IMR-90 (cell line): Measurements from ENCODE around the gene TECPR2. TPM values are rescaled to one million over a fixed set of nuclear protein-coding genes. Genes with fewer than 3 reads are reported as not detected.

ENCODE experiments used
- ATAC-seq: fragments of 200-7000 bp; cut with Tn5 transposase; 2 replicates; pipeline ENCODE4 v1.9.1; 2020; ENCODE audit warnings: low read depth, mild to moderate bottlenecking, moderate library complexity
- BruUV-seq: library from RNA; stranded (reverse); fragments of 400-500 nt; replicated peaks from 2 replicates; lab custom pipeline; 2021; lab: Mats Ljungman, UMichigan
- CTCF ChIA-PET: fragments of 300-600 bp; formaldehyde crosslinking; extraction: SDS; loops from one replicate; lab custom pipeline; 2021; ENCODE audit warnings: antibody characterized with exemption; lab: Yijun Ruan, JAX
- POLR2A ChIA-PET: fragments of 300-600 bp; sonication (Branson Sonifier 250); formaldehyde crosslinking; loops from one replicate; lab custom pipeline; 2022; ENCODE audit warnings: antibody characterized with exemption; ENCODE audit not compliant: unreplicated experiment; lab: Charles Lee
- DNase-seq: peaks from one replicate; pipeline ENCODE4 v3.0.0; 2013
- H2AFZ ChIP-seq: replicated peaks from 2 replicates; pipeline ENCODE3; 2013; ENCODE audit warnings: low read length, mild to moderate bottlenecking; ENCODE audit not compliant: poor library complexity
- H2AK5ac ChIP-seq: 2 replicates; pipeline ENCODE4 v1.6.1; 2013; ENCODE audit warnings: low read depth, low read length, inconsistent platforms
- H2AK9ac ChIP-seq: replicated peaks from 2 replicates; pipeline ENCODE3; 2013; ENCODE audit warnings: mild to moderate bottlenecking, low read depth, low read length, moderate library complexity; ENCODE audit not compliant: poor library complexity
- H2BK120ac ChIP-seq: 2 replicates; pipeline ENCODE4 v1.6.1; 2013; ENCODE audit warnings: low read depth, low read length, inconsistent platforms
- H2BK15ac ChIP-seq: 3 replicates; pipeline ENCODE4 v1.6.1; 2013; ENCODE audit warnings: low read depth, low read length, inconsistent platforms
- H2BK20ac ChIP-seq: 2 replicates; pipeline ENCODE4 v1.6.1; 2013; ENCODE audit warnings: low read depth, mild to moderate bottlenecking, inconsistent platforms, low read length, moderate library complexity
- H2BK5ac ChIP-seq: 2 replicates; pipeline ENCODE4 v1.6.1; 2013; ENCODE audit warnings: mild to moderate bottlenecking, low read depth, low read length, inconsistent platforms; ENCODE audit not compliant: poor library complexity, severe bottlenecking
- H3K14ac ChIP-seq: replicated peaks from 2 replicates; pipeline ENCODE4 v1.6.1; 2013; ENCODE audit warnings: low read depth, low read length, inconsistent platforms
- H3K18ac ChIP-seq: 2 replicates; pipeline ENCODE4 v1.6.1; 2013; ENCODE audit warnings: low read depth, low read length, control low read depth
- H3K23ac ChIP-seq: 2 replicates; pipeline ENCODE4 v1.6.1; 2013; ENCODE audit warnings: low read depth, low read length, inconsistent platforms
- H3K27ac ChIP-seq: 2 replicates; pipeline ENCODE4 v1.5.1; 2013; ENCODE audit warnings: mild to moderate bottlenecking, control low read depth, low read length; ENCODE audit not compliant: insufficient read depth
- H3K27me3 ChIP-seq: 2 replicates; pipeline ENCODE4 v1.6.1; 2013; ENCODE audit warnings: low read length; ENCODE audit not compliant: control insufficient read depth, insufficient read depth
- H3K36me3 ChIP-seq: 2 replicates; pipeline ENCODE4 v1.6.1; 2013; ENCODE audit warnings: low read length, mixed read lengths; ENCODE audit not compliant: control insufficient read depth, insufficient read depth
- H3K4ac ChIP-seq: 2 replicates; pipeline ENCODE4 v1.6.1; 2013; ENCODE audit warnings: low read depth, low read length, inconsistent platforms
- H3K4me1 ChIP-seq: 2 replicates; pipeline ENCODE4 v1.6.1; 2013; ENCODE audit warnings: low read length, mixed read lengths; ENCODE audit not compliant: control insufficient read depth, insufficient read depth
- H3K4me2 ChIP-seq: 2 replicates; pipeline ENCODE4 v1.6.1; 2013; ENCODE audit warnings: low read depth, mild to moderate bottlenecking, control low read depth, low read length, moderate library complexity
- H3K4me3 ChIP-seq: 2 replicates; pipeline ENCODE4 v1.5.1; 2013; ENCODE audit warnings: low read depth, mild to moderate bottlenecking, control low read depth, low read length, moderate library complexity; ENCODE audit not compliant: insufficient read depth
- H3K56ac ChIP-seq: 2 replicates; pipeline ENCODE4 v1.6.1; 2013; ENCODE audit warnings: low read length, inconsistent platforms; ENCODE audit not compliant: insufficient read depth; ENCODE audit errors: extremely low read depth
- H3K79me1 ChIP-seq, 2 experiments: 2 replicates each; pipeline ENCODE4 v1.6.1; 2013; ENCODE audit warnings: low read length in 2 of 2, inconsistent platforms in 1 of 2, low read depth in 1 of 2
- H3K9ac ChIP-seq: 2 replicates; pipeline ENCODE4 v1.6.1; 2013; ENCODE audit warnings: low read depth, low read length, control low read depth
- H3K9me1 ChIP-seq: 2 replicates; pipeline ENCODE4 v1.6.1; 2013; ENCODE audit warnings: low read length, inconsistent platforms; ENCODE audit not compliant: insufficient read depth
- H3K9me3 ChIP-seq: 2 replicates; pipeline ENCODE4 v1.6.1; 2013; ENCODE audit warnings: low read length; ENCODE audit not compliant: control insufficient read depth, insufficient read depth
- H4K20me1 ChIP-seq: 2 replicates; pipeline ENCODE4 v1.6.1; 2013; ENCODE audit warnings: low read length, inconsistent platforms; ENCODE audit not compliant: insufficient read depth
- H4K5ac ChIP-seq: 2 replicates; pipeline ENCODE4 v1.6.1; 2013; ENCODE audit warnings: mild to moderate bottlenecking, low read depth, low read length, control low read depth
- H4K8ac ChIP-seq, 2 experiments: 2 replicates each; pipeline ENCODE4 v1.6.1; 2013; ENCODE audit warnings: low read depth in 2 of 2, low read length in 2 of 2, control low read depth in 1 of 2, inconsistent platforms in 1 of 2
- H4K91ac ChIP-seq: 2 replicates; pipeline ENCODE4 v1.6.1; 2013; ENCODE audit warnings: low read depth, low read length, inconsistent platforms; ENCODE audit not compliant: insufficient read depth
- BHLHE40 ChIP-seq: fragments of 150-350 bp; IDR thresholded peaks from 2 replicates; pipeline ENCODE4 v1.6.1; 2016; ENCODE audit warnings: mild to moderate bottlenecking, low read depth, low read length
- CHD1 ChIP-seq: IDR thresholded peaks from 2 replicates; pipeline ENCODE4 v1.6.1; 2012; ENCODE audit warnings: low read depth, low read length, improper control_type of control experiment
- FOS ChIP-seq: fragments of 150-350 bp; IDR thresholded peaks from 2 replicates; pipeline ENCODE4 v1.6.1; 2016; ENCODE audit warnings: low read depth, low read length
- MAFK ChIP-seq: IDR thresholded peaks from 2 replicates; pipeline ENCODE4 v1.6.1; 2012; ENCODE audit warnings: low read depth, low read length, improper control_type of control experiment
- MXI1 ChIP-seq: IDR thresholded peaks from 2 replicates; pipeline ENCODE4 v1.6.1; 2012; ENCODE audit warnings: low read depth, mild to moderate bottlenecking, low read length, moderate library complexity, borderline replicate concordance
- NFE2L2 ChIP-seq: fragments of 150-350 bp; IDR thresholded peaks from 2 replicates; pipeline ENCODE4 v1.6.1; 2016; ENCODE audit warnings: low read depth, mild to moderate bottlenecking, low read length
- POLR2A ChIP-seq: IDR thresholded peaks from 2 replicates; pipeline ENCODE4 v1.6.1; 2012; ENCODE audit warnings: mild to moderate bottlenecking, low read depth, low read length
- RAD21 ChIP-seq: IDR thresholded peaks from 2 replicates; pipeline ENCODE4 v1.6.1; 2012; ENCODE audit warnings: low read length, improper control_type of control experiment
- RCOR1 ChIP-seq: IDR thresholded peaks from 2 replicates; pipeline ENCODE4 v1.6.1; 2012; ENCODE audit warnings: mild to moderate bottlenecking, low read length, improper control_type of control experiment; ENCODE audit not compliant: insufficient replicate concordance
- RFX5 ChIP-seq: IDR thresholded peaks from 2 replicates; pipeline ENCODE4 v1.8.0; 2012; ENCODE audit warnings: low read depth, mild to moderate bottlenecking, low read length, moderate library complexity
- SMC3 ChIP-seq: fragments of 150-350 bp; IDR thresholded peaks from 2 replicates; pipeline ENCODE4 v1.6.1; 2016; ENCODE audit warnings: low read depth, mild to moderate bottlenecking, antibody characterized with exemption, low read length, moderate library complexity
- WGBS, 2 experiments: methylation state at CpG; one replicate each; pipeline versions ENCODE4 v1.1.5 to v1.1.7; 2013; ENCODE audit warnings: missing lambda C conversion rate in 2 of 2; ENCODE audit not compliant: insufficient read length in 1 of 2; ENCODE audit errors: extremely low coverage in 2 of 2; 5-methylcytosine and 5-hydroxymethylcytosine counted together
- dilution Hi-C: fragments of 300-500 bp; cut with HindIII; formaldehyde crosslinking; loops from one replicate; pipeline ENCODE4 v1.14.3; 2018; ENCODE audit warnings: low sequenced_read_pairs; ENCODE audit not compliant: unreplicated experiment
- in situ Hi-C: fragments of 300-500 bp; cut with MboI; formaldehyde crosslinking; loops from 3 replicates; pipeline ENCODE4 v1.14.3; 2019; ENCODE audit warnings: low sequenced_read_pairs, inconsistent platforms, mixed read lengths
- intact Hi-C: fragments of 100-400 bp; cut with micrococcal nuclease; formaldehyde crosslinking; loops from 2 replicates; pipeline ENCODE4 v1.10.0; 2022
- polyA plus RNA-seq, 3 experiments: library from polyadenylated mRNA; depleted of rRNA; stranded (reverse); fragments of >200 nt; gene quantifications; 2 replicates each; pipeline ENCODE4 v1.2.3, GENCODE V29; 2012; ENCODE audit warnings: low replicate concordance in 1 of 3
- total RNA-seq: library from RNA; depleted of rRNA; stranded (reverse); fragments of >200 nt; gene quantifications from 2 replicates; pipeline ENCODE4 v1.2.3, GENCODE V29; 2012
- TF ChIP-seq, protein P1 (sequence below): fragments of 150-350 bp; IDR thresholded peaks from 2 replicates; pipeline ENCODE4 v1.6.1; 2017; ENCODE audit warnings: mild to moderate bottlenecking, antibody characterized with exemption, low read length, low read depth
- TF ChIP-seq, protein P2 (sequence below): conservative IDR thresholded peaks from 2 replicates; pipeline ENCODE4 v1.5.1; 2012; ENCODE audit warnings: mild to moderate bottlenecking, low read depth, low read length, improper control_type of control experiment

The TECPR2 gene
- total and polyA plus RNA-seq, 2 of the 4 experiments (the other 2 are of a cell fraction) = 9.5 to 11.7 TPM

GRCh38 chr14:102345232-102345631, 17.5 kb upstream of the TECPR2 start:
- no peak overlapping the region for H3K9ac ChIP-seq
- DNase-seq (no peak), ATAC-seq (no peak)
- H3K14ac ChIP-seq = no peak overlapping the region
- in situ Hi-C loops (no loop called here), dilution Hi-C loops (no loop called here), intact Hi-C loops (no loop called here)
- no peaks in the 10 kb centered on the region for H3K4me1 ChIP-seq
- no peak overlapping the region for H2BK120ac ChIP-seq
- H3K9me3 ChIP-seq = no peaks in the 10 kb centered on the region
- H3K4ac ChIP-seq = no peak overlapping the region
- TF ChIP-seq SMC3 (no peak), RAD21 (no peak), MAFK (no peak), BHLHE40 (no peak), RFX5 (no peak), FOS (no peak), POLR2A (no peak), NFE2L2 (no peak), MXI1 (no peak), CHD1 (no peak), RCOR1 (no peak)
- TF ChIP-seq, protein P1, sequence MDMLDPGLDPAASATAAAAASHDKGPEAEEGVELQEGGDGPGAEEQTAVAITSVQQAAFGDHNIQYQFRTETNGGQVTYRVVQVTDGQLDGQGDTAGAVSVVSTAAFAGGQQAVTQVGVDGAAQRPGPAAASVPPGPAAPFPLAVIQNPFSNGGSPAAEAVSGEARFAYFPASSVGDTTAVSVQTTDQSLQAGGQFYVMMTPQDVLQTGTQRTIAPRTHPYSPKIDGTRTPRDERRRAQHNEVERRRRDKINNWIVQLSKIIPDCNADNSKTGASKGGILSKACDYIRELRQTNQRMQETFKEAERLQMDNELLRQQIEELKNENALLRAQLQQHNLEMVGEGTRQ = no peak
- TF ChIP-seq, protein P2, sequence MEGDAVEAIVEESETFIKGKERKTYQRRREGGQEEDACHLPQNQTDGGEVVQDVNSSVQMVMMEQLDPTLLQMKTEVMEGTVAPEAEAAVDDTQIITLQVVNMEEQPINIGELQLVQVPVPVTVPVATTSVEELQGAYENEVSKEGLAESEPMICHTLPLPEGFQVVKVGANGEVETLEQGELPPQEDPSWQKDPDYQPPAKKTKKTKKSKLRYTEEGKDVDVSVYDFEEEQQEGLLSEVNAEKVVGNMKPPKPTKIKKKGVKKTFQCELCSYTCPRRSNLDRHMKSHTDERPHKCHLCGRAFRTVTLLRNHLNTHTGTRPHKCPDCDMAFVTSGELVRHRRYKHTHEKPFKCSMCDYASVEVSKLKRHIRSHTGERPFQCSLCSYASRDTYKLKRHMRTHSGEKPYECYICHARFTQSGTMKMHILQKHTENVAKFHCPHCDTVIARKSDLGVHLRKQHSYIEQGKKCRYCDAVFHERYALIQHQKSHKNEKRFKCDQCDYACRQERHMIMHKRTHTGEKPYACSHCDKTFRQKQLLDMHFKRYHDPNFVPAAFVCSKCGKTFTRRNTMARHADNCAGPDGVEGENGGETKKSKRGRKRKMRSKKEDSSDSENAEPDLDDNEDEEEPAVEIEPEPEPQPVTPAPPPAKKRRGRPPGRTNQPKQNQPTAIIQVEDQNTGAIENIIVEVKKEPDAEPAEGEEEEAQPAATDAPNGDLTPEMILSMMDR = no peak
- no peak overlapping the region for H3K18ac ChIP-seq
- no peak overlapping the region for H4K91ac ChIP-seq
- no peaks in the 10 kb centered on the region for H3K27me3 ChIP-seq
- no peak overlapping the region for H2AK9ac ChIP-seq
- 83% methylated on average over 1 of the region's 3 CpGs; no CpG with 5 or more reads in 1 of the 2 experiments for WGBS, 2 experiments
- no peak overlapping the region for H2BK15ac ChIP-seq
- H3K36me3 ChIP-seq = peaks cover 52% of the 10 kb centered on the region
- H4K20me1 ChIP-seq = no peaks in the 10 kb centered on the region; the same call in 1 of the 2 replicates
- H3K9me1 ChIP-seq = no peaks in the 10 kb centered on the region
- no TSS peak for BruUV-seq
- H3K79me1 ChIP-seq = no peaks in the 10 kb centered on the region
- H3K56ac ChIP-seq = no peak overlapping the region
- no peak overlapping the region for H4K8ac ChIP-seq
- no peak overlapping the region for H3K23ac ChIP-seq
- H4K5ac ChIP-seq = no peak overlapping the region
- H3K27ac ChIP-seq = no peak overlapping the region
- ChIA-PET POLR2A (no interaction called here), CTCF (no interaction called here)
- no peak overlapping the region for H2AK5ac ChIP-seq
- no peak overlapping the region for H2BK5ac ChIP-seq
- no peak overlapping the region for H2BK20ac ChIP-seq
- no peak overlapping the region for H2AFZ ChIP-seq
- no peak overlapping the region for H3K4me2 ChIP-seq
- no peak overlapping the region for H3K4me3 ChIP-seq
